GM20431 (cell line): ENCODE results near the gene AFAP1L2.

Source experiments
- in situ Hi-C: fragments of 300-500 bp; cut with MseI, MboI; formaldehyde crosslinking; loops from one replicate; pipeline ENCODE4 v1.15.0; 2020; ENCODE audit warnings: low sequenced_read_pairs; ENCODE audit not compliant: unreplicated experiment

AFAP1L2 gene

DNA sequence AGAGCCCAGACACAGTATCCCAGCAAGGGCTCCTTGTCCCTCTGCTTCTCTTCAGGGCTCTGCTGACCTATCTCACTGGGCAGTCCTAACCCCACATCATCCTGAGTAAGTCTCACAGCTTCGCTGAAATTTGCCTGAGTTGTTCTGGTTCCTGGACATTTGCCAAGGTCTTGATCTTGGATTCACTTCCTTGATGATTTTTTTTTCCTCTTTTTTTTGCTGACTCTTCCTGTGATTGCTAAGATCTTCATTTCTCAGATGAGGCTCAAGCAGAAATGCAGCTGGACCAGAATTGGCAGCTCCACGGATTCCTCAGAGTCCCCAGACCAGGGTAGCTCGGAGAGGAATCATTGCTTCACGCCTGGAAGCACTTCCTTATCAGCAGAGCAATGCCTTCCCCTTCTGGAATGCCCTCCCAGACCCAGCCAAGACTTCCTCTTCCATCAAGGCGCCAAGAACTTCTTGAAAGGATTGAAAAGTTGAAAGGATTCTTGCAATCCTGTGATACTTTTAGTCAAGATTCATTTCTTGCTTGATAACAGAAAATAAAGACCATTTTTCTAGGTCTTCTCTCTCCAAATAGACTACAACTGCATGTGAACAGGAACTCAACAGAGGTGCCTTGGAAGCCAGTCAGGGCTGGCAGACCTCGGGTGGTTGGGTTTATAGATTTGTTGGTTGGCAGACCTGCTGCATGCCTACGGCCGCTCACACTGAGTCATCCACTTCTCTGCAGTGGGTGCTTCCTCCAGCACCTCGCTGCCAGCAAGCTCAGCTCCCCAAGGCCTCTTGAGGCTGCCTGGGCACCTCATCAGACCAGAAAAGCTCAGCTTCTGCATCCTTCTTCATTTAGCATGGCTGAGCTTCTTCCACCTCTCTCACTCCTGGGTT lies 8.8 kb upstream of the AFAP1L2 start:
- in situ Hi-C loops: no loop called here

- in situ Hi-C loops: no loop called here
These were observed 4.7 kb upstream of the AFAP1L2 start for GRCh38 chr10:114408968-114409444.

DNA sequence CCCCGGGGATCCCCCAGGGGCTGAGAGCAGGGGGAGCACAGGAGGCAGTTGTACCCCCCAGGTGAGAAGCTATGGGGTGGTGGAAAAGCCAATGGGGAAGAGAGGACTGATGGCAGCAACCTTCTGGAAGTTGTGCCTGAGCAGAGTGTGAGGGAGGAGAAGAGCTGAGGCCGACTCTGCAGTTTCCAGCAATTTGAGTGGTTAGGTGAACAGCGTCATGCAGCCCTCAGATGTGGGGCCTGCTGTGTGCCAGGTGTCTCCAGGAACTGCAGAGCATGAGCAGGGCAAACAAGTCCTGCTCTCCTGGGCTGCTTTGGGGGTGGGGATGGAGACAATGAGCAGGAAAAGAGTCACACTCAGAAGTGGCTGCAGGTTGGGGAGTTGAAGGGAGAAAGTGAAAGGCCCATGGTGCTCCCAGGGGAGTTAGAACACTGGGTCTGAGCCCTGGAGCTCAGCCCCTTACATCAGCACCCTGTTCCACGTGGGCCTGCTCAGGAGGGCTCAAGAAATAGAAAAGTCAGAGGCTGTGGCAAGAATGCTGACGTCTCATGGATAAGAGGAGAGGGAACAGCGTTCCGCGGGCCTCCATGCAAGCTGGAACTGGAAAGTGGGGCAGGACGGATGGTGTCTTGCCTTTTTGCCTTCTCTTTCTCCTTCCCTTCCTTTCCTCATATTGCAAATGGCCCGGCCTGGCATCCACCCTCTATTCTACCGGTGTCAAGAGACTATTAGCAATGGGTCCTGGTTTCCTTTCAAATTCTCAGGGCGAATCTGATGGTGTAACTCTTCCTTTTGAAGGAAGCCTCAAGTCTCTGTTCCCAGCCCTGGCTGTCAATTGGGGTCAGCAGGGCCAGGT lies 4.0 kb upstream of the AFAP1L2 start:
- in situ Hi-C loops: no loop called here

- in situ Hi-C loops: no loop called here
These were observed 2.2 kb upstream of the AFAP1L2 start for GRCh38 chr10:114406455-114406854.

DNA sequence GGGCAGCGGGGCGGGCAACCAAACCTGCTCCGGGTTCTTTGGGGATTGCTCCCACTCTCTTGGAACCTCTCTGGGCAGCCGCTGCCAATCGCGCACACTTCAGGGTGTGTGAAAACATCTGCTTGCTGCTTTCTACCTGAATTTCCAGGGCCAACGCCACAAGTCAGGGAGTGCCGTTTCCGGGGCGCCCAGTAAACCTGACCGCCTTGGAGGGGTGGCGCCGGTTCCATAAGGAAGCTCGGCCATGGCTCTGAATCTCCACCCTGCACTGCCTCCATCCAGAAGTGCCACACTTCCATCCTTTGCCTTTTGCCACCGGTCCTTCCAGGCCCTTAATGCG lies 679 bp upstream of the AFAP1L2 start:
- in situ Hi-C loops: no loop called here

GRCh38 chr10:114403541-114404161 lies 651 bp downstream of the AFAP1L2 start:
- in situ Hi-C loops: no loop called here

DNA sequence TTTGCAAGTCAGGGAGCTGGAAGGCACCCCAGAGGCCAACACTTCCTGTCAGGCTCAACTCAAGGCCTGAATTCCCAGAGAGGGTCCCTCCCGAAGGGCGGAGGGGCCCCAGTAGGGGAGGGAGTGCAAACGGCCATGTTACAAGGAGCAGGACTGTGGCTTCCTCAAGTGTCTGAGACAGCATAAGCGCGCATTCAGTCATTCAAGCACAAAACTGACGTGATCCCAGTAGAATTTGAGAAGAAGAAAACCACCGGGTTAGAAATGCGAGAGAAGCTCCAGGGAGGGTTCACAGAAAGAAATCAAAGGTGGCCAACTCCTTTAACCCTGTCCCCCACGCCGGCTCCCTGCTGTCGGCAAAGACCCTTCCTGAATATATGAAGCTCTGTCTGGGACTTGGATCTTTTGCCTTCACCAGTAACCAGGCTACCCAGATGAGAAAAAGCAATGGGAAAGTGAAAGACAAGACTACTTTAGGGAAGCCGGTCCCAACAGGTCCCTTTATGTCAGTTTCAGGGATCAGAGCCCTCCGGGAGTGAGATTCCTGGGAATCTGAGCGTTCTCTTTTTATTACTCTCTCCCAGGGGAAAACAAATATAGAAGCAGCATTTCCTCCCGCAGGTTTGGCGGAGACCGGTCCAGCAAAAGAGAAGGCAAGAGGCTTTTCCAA lies 1.3 kb downstream of the AFAP1L2 start:
- in situ Hi-C loops: no loop called here

DNA sequence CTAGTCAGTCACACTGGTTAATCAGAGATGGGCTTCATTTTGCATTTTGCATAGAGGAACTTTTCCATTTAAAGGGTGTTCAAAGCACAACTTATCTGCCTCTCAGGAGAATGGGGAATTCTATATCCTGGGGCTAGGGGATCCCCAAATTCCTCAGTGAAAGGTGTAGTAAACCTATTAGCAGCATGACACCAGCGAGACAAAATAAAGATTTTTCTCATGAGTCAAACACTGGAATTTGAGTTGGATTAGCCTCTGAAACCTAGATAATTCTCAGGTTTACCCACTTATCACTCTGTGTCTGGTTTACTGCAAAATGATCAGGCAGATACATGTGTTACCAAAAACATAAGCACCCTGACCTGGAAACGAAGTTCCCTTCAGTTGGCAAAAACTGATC lies 2.1 kb downstream of the AFAP1L2 start:
- in situ Hi-C loops: no loop called here

GRCh38 chr10:114401195-114401791 lies 3.0 kb downstream of the AFAP1L2 start:
- in situ Hi-C loops: no loop called here

- in situ Hi-C loops: no loop called here
These were observed 4.2 kb downstream of the AFAP1L2 start for GRCh38 chr10:114400091-114400490.

DNA sequence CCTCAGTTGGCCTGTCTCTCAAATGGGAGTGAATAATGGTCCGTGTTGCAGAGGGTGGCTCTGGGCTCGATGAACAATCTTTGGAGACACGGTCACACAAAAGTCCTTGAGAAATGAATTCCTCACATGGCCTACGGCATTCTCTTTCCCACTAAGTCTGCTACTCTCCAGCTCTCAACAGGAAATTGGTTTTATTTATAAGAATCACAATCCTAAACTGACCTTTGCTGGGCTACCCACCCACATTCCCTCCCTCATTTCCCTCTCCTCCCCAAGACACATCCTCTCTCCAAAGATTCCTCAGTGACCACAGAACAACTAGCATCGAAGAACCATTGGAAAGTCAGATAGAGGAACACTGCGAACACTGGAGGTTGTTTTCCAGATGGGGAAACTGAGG lies 4.7 kb downstream of the AFAP1L2 start:
- in situ Hi-C loops: no loop called here

GRCh38 chr10:114398587-114399331 lies 5.5 kb downstream of the AFAP1L2 start:
- in situ Hi-C loops: no loop called here

GRCh38 chr10:114397651-114398145 lies 6.6 kb downstream of the AFAP1L2 start:
- in situ Hi-C loops: no loop called here

GRCh38 chr10:114396464-114396863 lies 7.8 kb downstream of the AFAP1L2 start:
- in situ Hi-C loops: no loop called here

- in situ Hi-C loops: no loop called here
These were observed 8.8 kb downstream of the AFAP1L2 start for GRCh38 chr10:114395366-114396022.

DNA sequence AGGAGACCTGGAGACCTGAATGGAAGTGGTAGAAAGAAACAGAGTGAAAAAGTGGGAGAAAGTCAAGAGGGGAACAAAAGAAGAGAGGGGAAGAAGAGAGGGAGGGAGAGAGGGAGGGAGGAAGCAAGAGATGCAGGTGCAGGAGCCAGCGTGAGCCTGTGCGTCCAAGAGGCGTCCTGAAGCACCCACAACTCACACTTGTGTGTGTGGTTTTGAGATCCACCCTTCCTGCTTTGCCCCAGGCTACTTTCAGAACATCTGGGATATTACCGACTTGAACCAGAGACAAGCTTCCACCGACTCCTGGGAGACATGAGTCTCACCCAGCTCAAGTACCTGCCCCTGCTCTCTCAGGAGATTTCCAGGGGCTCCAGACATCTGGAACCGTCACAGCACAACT lies 9.8 kb downstream of the AFAP1L2 start:
- in situ Hi-C loops: no loop called here

- in situ Hi-C loops: no loop called here
These were observed 10.4 kb downstream of the AFAP1L2 start for GRCh38 chr10:114393886-114394285.

- in situ Hi-C loops: no loop called here
These were observed 10.8 kb downstream of the AFAP1L2 start for GRCh38 chr10:114393482-114393881.
